HEK293 (cell line): Measurements from ENCODE around the gene PLA2G2A.

Experiments used
- HOXA7 ChIP-seq: sonication (generic); formaldehyde crosslinking; IDR thresholded peaks from 2 replicates; pipeline ENCODE4 v1.8.1; 2022; ENCODE audit warnings: missing genetic modification reagents, borderline replicate concordance
- MYNN ChIP-seq: fragments of 450-650 bp; formaldehyde crosslinking; IDR thresholded peaks from 2 replicates; pipeline ENCODE4 v1.5.1; 2016; ENCODE audit warnings: missing biosample characterization, missing genetic modification characterization, borderline replicate concordance
- PRDM1 ChIP-seq: fragments of 450-650 bp; formaldehyde crosslinking; IDR thresholded peaks from 2 replicates; pipeline ENCODE4; 2016; ENCODE audit warnings: missing biosample characterization, missing genetic modification characterization
- TRIM28 ChIP-seq: IDR thresholded peaks from 2 replicates; pipeline ENCODE4 v1.6.1; 2011; ENCODE audit warnings: low read length, control low read depth, borderline replicate concordance
- ZFP3 ChIP-seq: fragments of 450-650 bp; formaldehyde crosslinking; IDR thresholded peaks from 2 replicates; pipeline ENCODE4 v1.5.1; 2016; ENCODE audit warnings: low read depth, missing biosample characterization, missing genetic modification characterization
- ZNF121 ChIP-seq: fragments of 450-650 bp; formaldehyde crosslinking; IDR thresholded peaks from 2 replicates; pipeline ENCODE4 v1.5.1; 2016; ENCODE audit warnings: missing biosample characterization, missing genetic modification characterization
- ZNF133 ChIP-seq: fragments of 450-650 bp; formaldehyde crosslinking; IDR thresholded peaks from 2 replicates; pipeline ENCODE4 v1.5.1; 2016; ENCODE audit warnings: missing biosample characterization, missing genetic modification characterization
- ZNF423 ChIP-seq: fragments of 450-650 bp; formaldehyde crosslinking; IDR thresholded peaks from 2 replicates; pipeline ENCODE4 v1.5.1; 2016; ENCODE audit warnings: missing biosample characterization, missing genetic modification characterization
- ZNF707 ChIP-seq: fragments of 450-650 bp; formaldehyde crosslinking; IDR thresholded peaks from 2 replicates; pipeline ENCODE4 v1.5.1; 2016; ENCODE audit warnings: missing biosample characterization, missing genetic modification characterization
- ZNF768 ChIP-seq: fragments of 450-650 bp; formaldehyde crosslinking; IDR thresholded peaks from 2 replicates; pipeline ENCODE4 v1.5.1; 2018; ENCODE audit warnings: missing biosample characterization, mild to moderate bottlenecking, missing genetic modification characterization
- TF ChIP-seq, protein P1 (sequence below): fragments of 450-650 bp; formaldehyde crosslinking; IDR thresholded peaks from 2 replicates; pipeline ENCODE4 v1.5.1; 2016; ENCODE audit warnings: missing biosample characterization, missing genetic modification characterization
- TF ChIP-seq, protein P2 (sequence below): fragments of 450-650 bp; formaldehyde crosslinking; IDR thresholded peaks from 2 replicates; pipeline ENCODE4 v1.5.1; 2016; ENCODE audit warnings: missing biosample characterization, missing genetic modification characterization
- TF ChIP-seq, protein P3 (sequence below): fragments of 450-650 bp; formaldehyde crosslinking; IDR thresholded peaks from 2 replicates; pipeline ENCODE4 v1.5.1; 2017; ENCODE audit warnings: missing biosample characterization, missing genetic modification characterization
- TF ChIP-seq, protein P4 (sequence below): fragments of 450-650 bp; formaldehyde crosslinking; IDR thresholded peaks from 2 replicates; pipeline ENCODE4 v1.5.1; 2016; ENCODE audit warnings: missing biosample characterization, missing genetic modification characterization

DNA sequence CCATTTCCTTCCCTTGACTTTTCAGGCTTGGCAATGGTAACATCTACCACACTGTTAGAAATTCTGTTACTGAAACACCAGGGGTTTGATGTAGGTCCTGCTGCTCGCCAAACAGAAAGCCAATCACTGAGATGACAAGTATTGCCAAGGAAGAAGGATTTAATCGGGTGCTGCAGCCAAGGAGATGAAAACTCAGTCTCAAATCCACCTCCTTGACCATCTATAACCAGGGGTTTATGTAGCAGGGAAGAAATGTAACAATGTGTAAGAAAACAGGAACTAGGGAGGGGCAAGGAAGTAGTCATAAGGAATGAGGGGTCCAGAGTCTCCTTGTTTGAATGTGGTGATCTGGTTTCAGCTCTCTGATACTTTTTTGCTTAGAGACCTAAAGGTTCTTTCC lies 25.4 kb downstream of the PLA2G2A start:
- TF ChIP-seq PRDM1 (tag by site-specific recombination) (no peak), HOXA7 (CRISPR knock-in tag) (no peak), ZNF121 (tag by site-specific recombination) (no peak), ZFP3 (tag by site-specific recombination) (no peak), ZNF133 (tag by site-specific recombination) (no peak), ZNF768 (tag by site-specific recombination) (no peak), TRIM28 (no peak), ZNF707 (tag by site-specific recombination) (no peak), MYNN (tag by site-specific recombination) (no peak), ZNF423 (tag by site-specific recombination) (no peak)
- TF ChIP-seq, protein P1, sequence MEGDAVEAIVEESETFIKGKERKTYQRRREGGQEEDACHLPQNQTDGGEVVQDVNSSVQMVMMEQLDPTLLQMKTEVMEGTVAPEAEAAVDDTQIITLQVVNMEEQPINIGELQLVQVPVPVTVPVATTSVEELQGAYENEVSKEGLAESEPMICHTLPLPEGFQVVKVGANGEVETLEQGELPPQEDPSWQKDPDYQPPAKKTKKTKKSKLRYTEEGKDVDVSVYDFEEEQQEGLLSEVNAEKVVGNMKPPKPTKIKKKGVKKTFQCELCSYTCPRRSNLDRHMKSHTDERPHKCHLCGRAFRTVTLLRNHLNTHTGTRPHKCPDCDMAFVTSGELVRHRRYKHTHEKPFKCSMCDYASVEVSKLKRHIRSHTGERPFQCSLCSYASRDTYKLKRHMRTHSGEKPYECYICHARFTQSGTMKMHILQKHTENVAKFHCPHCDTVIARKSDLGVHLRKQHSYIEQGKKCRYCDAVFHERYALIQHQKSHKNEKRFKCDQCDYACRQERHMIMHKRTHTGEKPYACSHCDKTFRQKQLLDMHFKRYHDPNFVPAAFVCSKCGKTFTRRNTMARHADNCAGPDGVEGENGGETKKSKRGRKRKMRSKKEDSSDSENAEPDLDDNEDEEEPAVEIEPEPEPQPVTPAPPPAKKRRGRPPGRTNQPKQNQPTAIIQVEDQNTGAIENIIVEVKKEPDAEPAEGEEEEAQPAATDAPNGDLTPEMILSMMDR = no peak
- TF ChIP-seq, protein P2, sequence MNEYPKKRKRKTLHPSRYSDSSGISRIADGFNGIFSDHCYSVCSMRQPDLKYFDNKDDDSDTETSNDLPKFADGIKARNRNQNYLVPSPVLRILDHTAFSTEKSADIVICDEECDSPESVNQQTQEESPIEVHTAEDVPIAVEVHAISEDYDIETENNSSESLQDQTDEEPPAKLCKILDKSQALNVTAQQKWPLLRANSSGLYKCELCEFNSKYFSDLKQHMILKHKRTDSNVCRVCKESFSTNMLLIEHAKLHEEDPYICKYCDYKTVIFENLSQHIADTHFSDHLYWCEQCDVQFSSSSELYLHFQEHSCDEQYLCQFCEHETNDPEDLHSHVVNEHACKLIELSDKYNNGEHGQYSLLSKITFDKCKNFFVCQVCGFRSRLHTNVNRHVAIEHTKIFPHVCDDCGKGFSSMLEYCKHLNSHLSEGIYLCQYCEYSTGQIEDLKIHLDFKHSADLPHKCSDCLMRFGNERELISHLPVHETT (tag by site-specific recombination) = no peak
- TF ChIP-seq, protein P3, sequence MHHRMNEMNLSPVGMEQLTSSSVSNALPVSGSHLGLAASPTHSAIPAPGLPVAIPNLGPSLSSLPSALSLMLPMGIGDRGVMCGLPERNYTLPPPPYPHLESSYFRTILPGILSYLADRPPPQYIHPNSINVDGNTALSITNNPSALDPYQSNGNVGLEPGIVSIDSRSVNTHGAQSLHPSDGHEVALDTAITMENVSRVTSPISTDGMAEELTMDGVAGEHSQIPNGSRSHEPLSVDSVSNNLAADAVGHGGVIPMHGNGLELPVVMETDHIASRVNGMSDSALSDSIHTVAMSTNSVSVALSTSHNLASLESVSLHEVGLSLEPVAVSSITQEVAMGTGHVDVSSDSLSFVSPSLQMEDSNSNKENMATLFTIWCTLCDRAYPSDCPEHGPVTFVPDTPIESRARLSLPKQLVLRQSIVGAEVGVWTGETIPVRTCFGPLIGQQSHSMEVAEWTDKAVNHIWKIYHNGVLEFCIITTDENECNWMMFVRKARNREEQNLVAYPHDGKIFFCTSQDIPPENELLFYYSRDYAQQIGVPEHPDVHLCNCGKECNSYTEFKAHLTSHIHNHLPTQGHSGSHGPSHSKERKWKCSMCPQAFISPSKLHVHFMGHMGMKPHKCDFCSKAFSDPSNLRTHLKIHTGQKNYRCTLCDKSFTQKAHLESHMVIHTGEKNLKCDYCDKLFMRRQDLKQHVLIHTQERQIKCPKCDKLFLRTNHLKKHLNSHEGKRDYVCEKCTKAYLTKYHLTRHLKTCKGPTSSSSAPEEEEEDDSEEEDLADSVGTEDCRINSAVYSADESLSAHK (tag by site-specific recombination) = no peak
- TF ChIP-seq, protein P4, sequence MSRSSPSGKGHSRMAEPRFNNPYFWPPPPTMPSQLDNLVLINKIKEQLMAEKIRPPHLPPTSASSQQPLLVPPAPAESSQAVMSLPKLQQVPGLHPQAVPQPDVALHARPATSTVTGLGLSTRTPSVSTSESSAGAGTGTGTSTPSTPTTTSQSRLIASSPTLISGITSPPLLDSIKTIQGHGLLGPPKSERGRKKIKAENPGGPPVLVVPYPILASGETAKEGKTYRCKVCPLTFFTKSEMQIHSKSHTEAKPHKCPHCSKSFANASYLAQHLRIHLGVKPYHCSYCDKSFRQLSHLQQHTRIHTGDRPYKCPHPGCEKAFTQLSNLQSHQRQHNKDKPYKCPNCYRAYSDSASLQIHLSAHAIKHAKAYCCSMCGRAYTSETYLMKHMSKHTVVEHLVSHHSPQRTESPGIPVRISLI (tag by site-specific recombination) = no peak
